GM21576 (cell line): Measurements from ENCODE around the gene MOG.

Experiments used
- ATAC-seq: cut with Tn5 transposase; IDR thresholded peaks from one replicate; pipeline ENCODE4 v1.9.1; 2021; ENCODE audit warnings: mild to moderate bottlenecking, moderate library complexity; ENCODE audit not compliant: unreplicated experiment

The MOG gene

DNA sequence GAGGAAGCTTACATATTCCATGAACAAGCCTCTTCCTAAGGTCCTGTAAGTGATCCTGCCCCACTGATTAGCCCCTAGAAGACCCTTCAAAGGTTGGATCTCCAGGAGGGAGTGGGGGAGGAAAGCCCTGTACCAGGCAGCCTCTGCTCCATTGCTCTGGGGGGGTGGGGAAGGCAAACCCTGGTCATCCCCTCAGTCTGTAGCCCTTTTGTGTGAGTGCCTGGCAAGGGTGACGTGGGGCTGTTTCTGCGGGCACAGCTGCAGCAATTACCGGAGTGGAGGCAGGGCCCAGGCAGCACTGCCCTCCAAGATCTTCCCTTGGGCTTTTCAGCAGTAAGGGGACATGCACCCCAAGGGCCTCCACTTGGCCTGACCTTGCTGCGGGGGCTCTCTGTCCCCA, at the start of gene MOG:
Gene MOG, plus strand, starts transcription at position 295 of the 400 bp plus-strand sequence. CDS start 118 bp downstream, outside the sequence.
- no peak for ATAC-seq

DNA sequence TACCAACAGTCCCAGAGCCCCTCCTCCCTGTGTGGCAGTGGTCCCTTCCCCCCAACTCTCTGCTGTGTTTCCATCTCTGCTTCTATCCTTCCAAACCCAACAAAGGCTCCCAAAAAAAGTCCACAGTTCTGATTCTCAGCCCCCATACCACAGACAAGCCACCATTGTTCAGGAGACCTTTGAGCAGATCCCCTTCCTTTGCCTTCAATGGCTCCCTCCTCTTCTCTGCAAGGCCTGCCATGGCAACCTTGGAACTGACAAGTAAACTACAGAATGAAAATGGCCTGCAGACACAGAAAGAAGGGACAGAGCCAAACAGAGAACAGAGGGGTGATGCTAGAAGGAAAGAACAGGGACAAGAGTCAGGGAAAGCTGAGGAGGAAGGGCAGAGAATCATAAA, 48.8 kb upstream of the MOG start:
- no peak for ATAC-seq

DNA sequence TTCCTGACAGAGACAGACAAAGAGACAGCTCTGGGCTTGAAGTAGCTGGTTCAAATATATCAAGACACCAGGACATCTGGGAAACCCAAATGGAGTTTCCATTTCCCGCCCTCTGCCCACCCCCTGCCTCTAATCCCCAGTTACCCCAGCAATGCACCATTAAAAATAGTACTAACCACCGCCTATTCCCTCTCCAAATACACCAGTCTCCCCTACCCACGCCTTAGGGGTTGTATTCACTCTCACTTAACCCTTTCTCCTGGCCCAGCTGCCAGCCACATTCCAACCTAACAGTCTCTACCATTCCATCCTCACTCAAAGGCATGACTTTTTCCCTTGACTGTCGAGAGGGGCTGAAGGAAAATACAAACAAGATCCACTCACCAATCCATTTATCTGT, 46.4 kb upstream of the MOG start:
- ATAC-seq, result no peak

DNA sequence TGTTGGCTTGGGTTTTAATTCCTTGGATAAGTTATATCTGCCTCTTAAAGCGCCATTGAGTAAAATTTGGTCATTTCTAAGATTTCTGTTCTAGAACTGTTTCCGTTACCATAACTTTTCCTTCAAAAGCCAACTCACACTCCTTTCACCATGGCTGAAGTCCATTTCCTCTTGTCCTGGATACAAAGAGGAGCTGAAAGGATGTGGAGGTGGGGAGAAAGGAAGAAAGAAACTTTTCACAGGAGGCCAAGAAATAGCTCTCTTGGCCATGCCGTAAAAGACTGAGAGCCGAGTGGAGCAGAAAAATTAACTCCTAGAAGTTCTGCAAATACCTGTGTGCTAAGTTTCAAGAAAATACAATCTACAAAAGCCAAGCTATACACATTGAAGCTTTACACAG, 45.5 kb upstream of the MOG start:
- no peak for ATAC-seq

DNA sequence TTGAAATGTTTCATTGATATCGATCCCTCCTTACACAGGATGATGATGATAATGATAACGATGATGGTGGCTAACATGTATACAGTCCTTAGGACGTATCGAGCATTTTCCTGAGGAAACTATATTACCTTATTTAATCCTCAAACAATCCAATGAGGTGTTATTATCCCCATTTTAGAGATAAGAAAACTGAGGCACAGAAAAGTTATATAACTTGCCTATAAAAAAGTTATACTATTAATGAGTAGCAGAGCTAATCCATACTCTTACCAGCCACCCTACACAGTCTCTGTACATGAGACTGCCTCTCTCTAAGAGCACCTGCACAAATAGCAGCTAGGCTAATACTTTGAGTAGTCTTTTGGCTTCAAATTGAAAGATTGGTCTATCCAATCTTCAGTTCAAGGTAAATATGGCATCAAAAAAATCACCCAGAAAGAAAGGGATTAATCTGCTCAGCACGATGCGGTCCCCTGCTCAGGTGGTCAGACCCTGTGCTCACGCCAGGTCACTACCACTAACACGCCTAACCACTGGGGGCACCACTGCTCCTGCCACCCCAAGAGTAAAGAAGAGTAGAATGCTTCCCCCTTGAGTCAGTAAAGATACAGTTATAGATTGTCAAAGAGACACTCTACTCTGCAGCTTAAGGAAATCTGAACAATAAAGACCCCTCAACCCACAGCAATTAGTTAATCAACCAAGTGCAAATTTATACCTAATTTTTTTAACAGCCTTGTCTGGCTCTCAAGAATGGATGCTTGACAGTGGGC, 38.9 kb upstream of the MOG start:
- ATAC-seq, result no peak

DNA sequence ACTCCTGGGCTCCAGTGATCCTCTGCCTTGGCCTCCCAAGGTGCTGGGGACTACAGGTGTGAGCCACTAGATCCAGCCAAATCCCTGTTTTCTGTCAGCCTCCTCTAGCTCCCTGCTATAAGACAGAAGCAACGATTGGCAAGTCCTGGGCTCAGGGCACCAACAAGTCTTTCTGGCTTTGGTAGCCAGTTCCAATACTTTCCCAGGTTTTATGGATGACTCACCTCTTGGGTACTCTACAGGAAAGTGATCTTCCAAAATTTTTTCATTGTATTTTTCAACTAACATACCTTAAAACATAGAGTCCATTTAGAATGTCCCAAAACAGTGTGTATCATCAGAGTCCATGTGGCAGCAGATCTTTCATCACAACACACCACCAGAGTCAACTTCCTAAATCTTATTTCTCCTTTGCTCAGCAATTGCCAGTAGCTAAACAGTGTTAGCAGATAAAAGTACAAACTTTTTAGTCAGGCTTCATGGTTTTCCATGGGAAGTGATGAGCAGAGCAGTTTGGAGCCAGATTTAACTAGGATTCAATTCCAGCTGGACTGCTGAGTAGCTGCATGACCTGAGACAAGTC, 37.2 kb upstream of the MOG start:
- no peak for ATAC-seq

DNA sequence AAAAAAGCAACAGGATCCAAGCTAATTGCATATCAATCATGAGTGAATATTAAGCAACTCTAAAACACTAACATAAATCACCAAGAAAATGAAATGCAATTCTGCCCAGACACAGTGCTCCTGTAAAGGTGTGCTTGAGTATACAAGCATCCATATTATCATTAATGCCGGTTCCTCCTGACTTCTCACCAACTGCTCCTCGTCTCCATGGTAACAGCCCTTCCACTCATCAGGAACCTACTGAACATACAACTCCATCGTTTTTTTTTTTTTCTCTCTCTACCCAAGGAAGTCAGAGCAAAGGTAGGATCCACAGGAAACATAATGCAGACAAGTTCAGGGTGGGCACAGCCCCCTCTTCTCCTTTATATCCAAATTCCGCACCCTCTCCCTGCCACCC, 36.3 kb upstream of the MOG start:
- no peak for ATAC-seq

DNA sequence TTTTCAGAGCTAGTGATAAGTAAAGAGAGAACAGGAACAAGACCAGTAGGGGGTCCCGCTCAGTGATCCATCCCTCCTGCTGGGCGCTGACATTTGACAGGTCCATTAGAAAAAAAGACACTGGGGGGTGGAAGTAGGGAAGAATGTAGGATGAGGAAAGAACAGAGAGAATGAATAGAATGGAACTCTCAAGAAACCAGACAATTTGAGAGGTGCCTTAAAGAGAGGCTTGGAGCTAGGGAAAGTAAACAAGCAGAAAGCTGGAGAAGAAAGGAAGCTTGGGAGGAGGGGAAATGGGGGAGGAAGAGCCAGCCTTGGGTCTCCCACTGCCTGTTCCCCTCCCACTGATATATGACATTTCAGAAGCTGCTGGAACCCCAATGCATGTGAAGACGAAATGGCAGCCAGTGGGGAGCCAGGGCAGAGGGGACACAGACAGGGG, 32.4 kb upstream of the MOG start:
- no peak for ATAC-seq

DNA sequence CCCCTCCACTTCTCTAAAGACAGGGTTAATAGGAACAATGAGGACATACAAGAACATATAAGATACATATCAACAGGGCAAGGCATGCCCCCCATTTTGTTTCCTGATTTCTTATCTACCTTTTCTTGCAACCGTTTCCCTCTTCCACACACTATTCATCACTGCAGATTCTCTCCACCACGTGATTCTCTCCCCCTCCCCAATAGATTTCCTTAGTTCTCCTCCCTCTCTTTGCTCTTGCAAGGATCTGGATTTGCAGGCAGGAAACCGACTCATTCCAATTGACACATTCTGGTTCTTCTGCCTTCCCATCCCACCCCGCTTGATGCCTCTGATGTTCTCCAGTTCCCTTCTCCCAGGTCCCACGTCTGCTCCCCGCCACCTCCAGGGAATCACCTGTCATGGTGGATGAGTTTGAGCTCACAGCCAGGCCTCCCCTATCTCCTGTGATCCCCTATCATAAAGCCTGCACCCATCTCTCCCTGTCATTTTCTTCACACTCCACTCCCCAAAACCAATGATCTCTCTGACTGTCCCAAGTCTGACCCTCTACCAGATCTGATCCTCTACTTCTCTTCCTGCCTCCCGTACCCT, 31.5 kb upstream of the MOG start:
- no peak for ATAC-seq

DNA sequence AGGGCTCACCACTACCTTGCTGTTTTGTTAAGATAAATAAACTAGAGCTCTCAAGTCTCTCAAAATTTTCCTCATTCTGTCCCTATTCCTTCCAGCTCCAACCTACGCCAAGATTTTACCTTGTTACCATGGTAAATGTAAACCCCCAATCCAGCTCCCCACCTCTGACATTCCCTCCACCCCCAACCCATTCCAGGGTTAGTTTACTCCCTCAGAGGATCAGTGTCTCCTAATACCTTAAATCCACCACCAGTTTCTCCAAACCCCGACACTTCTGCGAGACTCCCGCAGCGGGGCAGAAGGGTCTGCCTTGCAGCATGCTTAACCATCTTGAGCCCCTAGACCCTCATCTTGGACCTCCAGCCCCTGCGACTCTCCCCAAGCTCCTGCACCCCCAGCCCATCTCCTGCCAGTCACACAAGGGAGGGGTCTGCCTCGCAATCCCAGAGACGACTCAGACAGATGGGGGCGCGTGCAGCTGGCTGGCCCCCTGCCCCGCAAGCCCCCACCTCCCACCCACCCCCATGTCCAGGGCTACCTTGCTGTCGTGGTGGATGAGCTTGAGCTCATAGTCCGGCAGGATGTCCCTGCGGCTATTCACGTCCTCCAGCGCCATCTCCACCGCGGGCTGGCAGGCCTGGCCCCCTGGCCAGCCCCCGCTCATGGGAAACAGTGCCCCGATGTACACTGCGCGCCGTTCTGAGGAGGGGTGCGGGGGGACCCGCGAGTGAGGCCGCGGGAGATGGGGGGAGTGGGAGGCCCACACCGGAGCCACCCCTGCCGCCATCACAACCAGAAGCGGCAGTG, 29.7 kb upstream of the MOG start:
- no peak for ATAC-seq

DNA sequence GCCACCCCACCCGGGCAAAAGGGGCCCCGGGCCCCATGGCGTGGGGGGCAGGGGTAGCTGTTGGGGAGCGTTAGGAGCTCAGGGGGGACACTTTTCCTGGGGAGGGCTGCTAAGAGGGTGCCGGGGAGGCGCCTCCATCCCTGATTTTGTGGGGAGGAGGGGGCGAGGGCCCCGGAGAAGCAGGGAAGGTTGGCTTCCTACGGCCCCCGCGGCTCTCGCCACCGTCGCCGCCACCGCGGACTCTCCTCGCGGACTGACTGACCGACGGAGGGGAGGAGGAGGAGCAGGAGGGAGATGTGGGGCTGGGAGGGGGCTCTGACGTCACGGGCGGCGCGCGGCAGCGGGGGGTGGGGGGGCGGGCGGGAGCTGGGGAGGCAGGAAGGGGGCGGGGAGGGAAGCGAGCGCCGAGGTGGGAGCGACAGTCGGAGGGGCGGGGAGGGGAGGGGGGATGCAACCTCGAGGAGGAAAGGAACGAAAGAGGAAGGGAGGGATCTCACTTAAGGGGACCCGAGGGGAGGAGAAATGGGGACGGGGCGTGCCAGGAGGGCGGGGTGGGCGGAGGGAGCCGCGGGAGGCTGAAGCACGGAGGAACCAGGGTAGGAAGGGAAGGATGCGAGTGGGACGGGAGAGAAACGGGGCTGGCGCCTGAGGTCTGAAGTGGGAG, 29.0 kb upstream of the MOG start:
- ATAC-seq, result no peak

DNA sequence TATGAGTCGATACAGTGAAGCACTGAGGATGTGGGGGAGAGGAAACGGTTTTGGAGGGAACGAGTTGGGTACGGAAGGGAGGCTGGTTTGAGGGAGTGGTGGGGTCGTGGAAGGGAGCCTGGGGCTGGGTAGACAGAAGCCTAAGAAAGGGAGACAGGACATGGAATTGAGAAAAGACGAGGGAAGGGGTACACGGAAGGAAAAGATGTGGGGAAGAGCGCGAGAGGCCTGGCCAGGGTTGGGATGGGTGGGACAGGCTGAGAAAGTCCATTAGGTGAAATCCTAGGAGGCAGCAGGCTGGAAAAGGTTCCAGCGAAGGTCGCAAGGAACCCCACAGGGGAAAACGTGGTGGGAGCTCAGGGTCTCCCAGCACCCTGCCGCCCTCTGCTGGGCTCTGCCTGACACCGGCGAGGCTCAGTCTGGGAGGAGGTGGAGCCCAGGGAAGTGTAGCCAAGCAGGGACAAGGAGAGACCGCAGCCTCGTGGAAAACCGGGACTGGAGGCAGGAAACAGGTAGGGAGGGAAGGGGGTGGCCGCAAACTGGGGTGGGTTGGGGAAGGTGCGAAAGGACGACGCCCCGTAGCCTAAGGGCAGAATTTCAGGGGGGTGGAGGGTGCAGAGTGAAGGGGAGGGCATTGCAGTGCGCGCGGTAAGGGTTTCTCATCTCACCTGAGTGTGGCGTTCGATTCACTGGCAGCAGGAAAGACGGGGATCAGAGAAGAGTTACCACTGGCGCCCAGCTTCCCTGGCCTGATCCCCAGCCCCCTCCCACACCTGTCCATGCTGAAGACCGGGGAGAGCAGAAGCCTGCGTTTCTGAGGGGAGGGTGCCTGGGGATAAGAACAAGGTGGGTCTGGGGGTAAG, 28.2 kb upstream of the MOG start:
- no peak for ATAC-seq

DNA sequence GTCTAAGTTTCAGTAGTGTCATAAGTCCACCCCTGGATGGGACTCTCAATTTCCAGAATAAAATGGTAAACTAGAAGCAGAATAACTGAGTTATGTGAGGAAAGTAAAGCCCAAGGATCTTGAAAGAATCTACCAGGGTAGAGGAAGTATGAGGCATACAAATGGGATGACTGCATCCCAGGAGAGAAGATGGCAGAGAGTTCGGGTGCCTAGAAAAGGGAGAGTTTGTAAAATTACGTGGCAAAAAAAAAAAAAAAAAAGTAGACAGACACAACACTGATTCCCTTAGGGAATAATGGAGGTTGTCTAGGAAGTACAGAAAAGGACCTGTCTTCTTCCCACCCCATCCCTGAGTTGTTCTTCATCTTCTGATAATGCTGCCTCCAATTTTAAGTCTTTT, 27.3 kb upstream of the MOG start:
- no peak for ATAC-seq

DNA sequence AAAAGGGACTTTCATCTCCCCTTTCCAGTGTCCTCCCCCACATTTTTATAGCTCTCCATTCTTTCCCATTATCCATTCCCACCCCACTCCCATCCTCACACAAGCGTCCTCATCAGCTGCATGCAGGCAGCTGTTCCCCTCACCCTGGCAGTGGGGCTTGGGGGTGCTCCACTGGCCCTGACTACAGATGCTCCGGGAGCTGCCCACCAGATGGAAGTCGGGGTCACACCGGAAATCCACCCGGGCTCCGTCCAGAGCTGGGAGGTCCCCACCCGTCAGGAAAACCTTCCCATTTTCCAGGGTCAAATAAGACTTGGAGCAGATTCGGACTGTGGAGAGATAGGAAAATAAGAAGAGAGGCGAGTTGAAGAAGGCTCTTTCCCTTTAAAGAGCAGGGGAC, 26.6 kb upstream of the MOG start:
- no peak for ATAC-seq

DNA sequence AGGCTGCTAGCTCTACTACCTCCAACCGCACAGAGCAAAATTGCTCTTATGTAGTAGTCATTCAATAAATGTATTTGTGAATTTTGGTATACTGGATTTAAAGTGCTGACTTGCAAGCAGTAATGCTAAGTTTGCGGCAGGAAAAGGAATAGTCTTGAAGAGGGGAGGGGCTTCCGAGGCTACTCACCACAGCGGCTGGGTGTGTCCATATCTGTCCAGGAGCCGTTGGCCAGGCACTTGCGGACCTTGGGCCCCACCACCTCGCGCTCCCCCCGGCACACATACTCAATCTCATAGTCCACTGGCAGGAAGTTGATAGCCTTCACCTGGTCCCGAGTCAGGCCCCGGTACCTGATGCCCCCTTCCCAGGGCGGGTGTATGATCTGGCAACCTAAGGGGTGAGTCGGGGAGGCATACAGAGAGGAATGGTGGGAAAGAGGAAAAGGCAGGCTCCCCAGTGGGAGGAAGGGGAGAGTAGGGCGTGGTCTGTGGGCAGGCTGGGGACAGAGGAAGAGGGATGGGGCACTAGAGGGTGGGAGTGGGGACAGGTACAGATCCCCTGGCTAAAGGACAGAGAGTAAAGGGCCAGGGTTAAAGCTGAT, 25.6 kb upstream of the MOG start:
- ATAC-seq, result no peak

DNA sequence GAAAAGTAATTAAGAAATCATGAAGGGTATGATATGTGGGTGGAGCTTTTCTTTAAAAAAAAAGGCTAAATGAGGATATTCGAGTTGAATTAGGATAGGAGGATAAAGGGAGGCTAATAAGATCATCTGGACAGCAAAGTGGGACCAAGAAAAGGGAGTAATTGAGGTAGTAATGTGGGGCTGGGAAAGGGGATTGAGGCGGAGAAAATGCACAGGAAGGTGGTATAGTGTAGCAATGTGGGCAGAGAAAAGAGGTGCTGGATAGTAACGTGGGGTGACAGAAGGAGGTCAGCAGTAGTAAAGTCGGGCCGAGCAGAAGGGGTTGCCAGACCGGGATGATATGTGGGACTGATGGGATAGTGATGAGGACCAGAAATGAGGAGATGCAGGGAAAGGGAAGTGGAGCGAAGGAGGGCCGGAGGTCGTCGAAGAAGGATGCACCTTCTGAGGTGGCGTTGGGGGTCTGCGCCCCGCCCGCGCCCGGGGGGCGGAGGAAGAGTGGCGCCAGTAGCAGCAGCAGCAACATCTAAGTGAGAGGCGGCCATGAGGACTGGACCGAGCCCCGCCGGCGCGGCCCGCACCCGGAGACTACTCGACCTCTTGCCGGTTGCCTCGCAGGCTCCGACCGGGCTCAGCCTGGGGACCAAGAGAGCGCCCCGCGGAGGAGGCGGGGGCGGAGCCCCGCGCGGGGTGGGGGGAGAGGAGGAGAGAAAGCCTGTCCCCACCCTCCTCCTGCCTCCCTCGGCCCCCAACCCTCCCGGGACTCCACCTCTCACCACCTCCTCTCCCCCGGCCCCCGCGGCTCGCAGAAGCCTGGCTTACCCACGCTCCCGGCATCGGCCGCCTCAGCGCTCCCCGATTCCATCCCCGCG, 24.8 kb upstream of the MOG start:
- ATAC-seq, result no peak

DNA sequence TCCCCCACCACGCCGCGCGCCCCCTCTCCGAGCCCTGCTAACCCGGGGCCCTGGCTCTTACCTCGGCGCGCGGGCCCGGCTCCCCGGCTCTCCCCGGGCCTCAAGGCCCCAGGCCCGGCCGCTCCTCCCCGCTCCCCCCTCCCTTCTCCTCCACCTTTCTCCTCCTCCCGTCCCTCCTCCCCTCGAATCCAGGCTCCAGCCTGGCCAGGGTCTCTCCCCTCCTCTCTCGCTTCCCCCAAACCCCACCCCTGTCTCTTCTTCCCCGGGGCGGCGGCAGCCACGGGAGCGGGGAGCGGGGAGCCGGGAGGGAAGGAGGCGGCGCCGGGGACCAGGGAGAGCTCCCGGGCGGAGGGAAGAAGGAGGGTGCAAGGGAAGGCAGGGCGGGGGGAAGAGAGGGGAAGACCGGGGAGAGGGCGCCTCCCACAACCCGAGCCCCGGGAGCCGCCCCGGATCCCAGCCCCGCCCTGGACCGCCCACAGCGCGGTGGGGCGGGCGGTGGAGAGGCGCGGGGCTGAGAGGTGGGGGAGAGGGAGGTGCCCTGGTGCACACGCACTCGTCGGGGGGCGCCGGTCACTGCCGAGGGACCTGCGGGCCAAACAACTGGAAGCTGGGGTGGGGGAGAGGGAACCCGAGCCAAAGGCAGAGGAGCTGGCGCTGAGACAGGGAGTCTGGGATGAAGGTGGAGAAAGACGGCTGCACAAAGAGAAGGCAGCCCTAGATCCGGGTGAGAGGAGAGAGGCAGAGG, 23.9 kb upstream of the MOG start, which contains the start of gene GABBR1:
Gene GABBR1, minus strand, starts transcription at position 395 of the 745 bp plus-strand sequence. CDS start 798 bp downstream, outside the sequence.
- peak; percentile 73 for ATAC-seq

DNA sequence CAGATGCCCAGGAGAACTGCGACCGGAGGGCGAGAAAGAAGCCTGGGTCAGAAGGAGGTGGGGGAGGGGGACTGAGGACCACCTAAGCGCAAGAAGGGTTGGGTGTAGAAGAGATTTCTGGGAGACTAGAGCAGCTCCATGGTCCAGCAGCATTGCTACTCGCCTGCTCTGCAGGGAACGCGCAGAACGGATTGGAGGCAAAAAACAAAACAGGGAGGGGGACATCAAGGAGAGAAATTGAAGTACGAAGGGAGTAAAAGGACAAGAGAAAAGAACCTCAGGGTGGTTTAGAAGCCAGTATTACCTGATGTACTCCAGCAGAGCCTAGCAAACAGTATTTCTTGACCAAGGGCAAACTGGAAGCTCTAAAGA, 23.4 kb upstream of the MOG start:
- ATAC-seq, result no peak
